WTC11 (cell line): ENCODE measurements around the gene PIGS. TPM values are rescaled to one million over a fixed set of nuclear protein-coding genes. Genes with fewer than 3 reads are reported as not detected.

Experiments
- ATAC-seq: fragments of 200-7000 bp; cut with Tn5 transposase; 2 replicates; pipeline ENCODE4 v1.10.0; 2021; ENCODE audit warnings: mild to moderate bottlenecking, moderate library complexity
- CTCF ChIA-PET: fragments of 300-600 bp; sonication (Branson Sonifier 250); formaldehyde crosslinking; loops from one replicate; lab custom pipeline; 2021; ENCODE audit warnings: antibody characterized with exemption; lab: Charles Lee
- POLR2A ChIA-PET: fragments of 350-600 bp; sonication (Branson Sonifier 250); formaldehyde crosslinking; loops from one replicate; lab custom pipeline; 2021; ENCODE audit warnings: antibody characterized with exemption; lab: Charles Lee
- DNase-seq: peaks from one replicate; pipeline ENCODE4 v3.0.0; 2021; ENCODE audit warnings: low spot score
- H3K27ac Mint-ChIP-seq: 2 replicates; pipeline ENCODE4 v1.8.0; 2021; ENCODE audit warnings: mixed read lengths
- H3K27me3 Mint-ChIP-seq: 2 replicates; pipeline ENCODE4 v1.8.0; 2021; ENCODE audit warnings: low read depth, mild to moderate bottlenecking, moderate library complexity, mixed read lengths
- H3K36me3 Mint-ChIP-seq: 2 replicates; pipeline ENCODE4 v1.8.0; 2021; ENCODE audit warnings: mixed read lengths
- H3K4me1 Mint-ChIP-seq: 2 replicates; pipeline ENCODE4 v1.8.0; 2022; ENCODE audit warnings: mixed read lengths
- H3K4me3 Mint-ChIP-seq: 2 replicates; pipeline ENCODE4 v1.8.0; 2021; ENCODE audit warnings: mild to moderate bottlenecking, moderate library complexity, mixed read lengths
- H3K9me3 Mint-ChIP-seq: 2 replicates; pipeline ENCODE4 v1.8.0; 2021; ENCODE audit warnings: mixed read lengths
- E2F1 ChIP-seq: sonication (generic); formaldehyde crosslinking; IDR thresholded peaks from 2 replicates; pipeline ENCODE4 v1.8.0; 2022; ENCODE audit warnings: mild to moderate bottlenecking, missing genetic modification reagents
- ELF4 ChIP-seq: sonication (generic); formaldehyde crosslinking; IDR thresholded peaks from 2 replicates; pipeline ENCODE4 v1.8.1; 2022; ENCODE audit warnings: low read depth, mild to moderate bottlenecking, moderate library complexity, missing genetic modification reagents
- ERG ChIP-seq: fragments of 250-450 bp; sonication (Bioruptor Pico); IDR thresholded peaks from 2 replicates; pipeline ENCODE4 v1.8.0; 2021; ENCODE audit warnings: mild to moderate bottlenecking
- ESRRA ChIP-seq: sonication (generic); formaldehyde crosslinking; IDR thresholded peaks from 2 replicates; pipeline ENCODE4 v1.8.1; 2022; ENCODE audit warnings: mild to moderate bottlenecking, missing genetic modification reagents, borderline replicate concordance
- FOXP1 ChIP-seq: sonication (generic); formaldehyde crosslinking; IDR thresholded peaks from 2 replicates; pipeline ENCODE4 v1.8.0; 2022; ENCODE audit warnings: missing genetic modification reagents, mild to moderate bottlenecking, moderate library complexity, borderline replicate concordance
- KAT7 ChIP-seq: sonication (generic); formaldehyde crosslinking; IDR thresholded peaks from 2 replicates; pipeline ENCODE4 v1.8.1; 2023; ENCODE audit warnings: missing genetic modification reagents, mild to moderate bottlenecking, borderline replicate concordance
- NR1H2 ChIP-seq: sonication (generic); formaldehyde crosslinking; IDR thresholded peaks from 2 replicates; pipeline ENCODE4 v1.9.0; 2021; ENCODE audit warnings: mild to moderate bottlenecking, moderate library complexity, missing genetic modification reagents
- NR2C2 ChIP-seq: sonication (generic); formaldehyde crosslinking; IDR thresholded peaks from 2 replicates; pipeline ENCODE4 v1.8.0; 2022; ENCODE audit warnings: mild to moderate bottlenecking, missing genetic modification reagents
- TEAD4 ChIP-seq: sonication (generic); formaldehyde crosslinking; IDR thresholded peaks from 2 replicates; pipeline ENCODE4 v1.8.0; 2022; ENCODE audit warnings: mild to moderate bottlenecking, missing genetic modification reagents
- ZBTB21 ChIP-seq: sonication (generic); formaldehyde crosslinking; IDR thresholded peaks from 2 replicates; pipeline ENCODE4 v1.8.1; 2023; ENCODE audit warnings: mild to moderate bottlenecking, missing genetic modification reagents, borderline replicate concordance
- ZNF317 ChIP-seq: sonication (generic); formaldehyde crosslinking; IDR thresholded peaks from 2 replicates; pipeline ENCODE4 v1.8.1; 2023; ENCODE audit warnings: low read depth, mild to moderate bottlenecking, moderate library complexity, missing genetic modification reagents, borderline replicate concordance
- total RNA-seq: library from RNA; stranded (reverse); gene quantifications from 3 replicates; pipeline ENCODE4 v1.2.3, GENCODE V29; 2021
- TF ChIP-seq, protein P1 (sequence below): sonication (generic); formaldehyde crosslinking; IDR thresholded peaks from 2 replicates; pipeline ENCODE4 v1.8.1; 2022; ENCODE audit warnings: mild to moderate bottlenecking, moderate library complexity, missing genetic modification reagents
- TF ChIP-seq, protein P2 (sequence below): sonication (generic); formaldehyde crosslinking; conservative IDR thresholded peaks from 2 replicates; pipeline ENCODE4 v1.8.1; 2022; ENCODE audit warnings: mild to moderate bottlenecking, missing genetic modification reagents
- TF ChIP-seq, protein P3 (sequence below): fragments of 250-450 bp; sonication (Bioruptor Pico); IDR thresholded peaks from 2 replicates; pipeline ENCODE4 v1.9.0; 2021; ENCODE audit warnings: mild to moderate bottlenecking, borderline replicate concordance
- TF ChIP-seq, protein P4 (sequence below): sonication (generic); formaldehyde crosslinking; IDR thresholded peaks from 2 replicates; pipeline ENCODE4 v1.8.1; 2022; ENCODE audit warnings: low read depth, mild to moderate bottlenecking, moderate library complexity, missing genetic modification reagents, borderline replicate concordance
- TF ChIP-seq, protein P5 (sequence below): sonication (generic); formaldehyde crosslinking; IDR thresholded peaks from 2 replicates; pipeline ENCODE4 v1.8.0; 2023; ENCODE audit warnings: missing genetic modification reagents, mild to moderate bottlenecking, borderline replicate concordance
- TF ChIP-seq, protein P6 (sequence below): sonication (generic); formaldehyde crosslinking; conservative IDR thresholded peaks from 2 replicates; pipeline ENCODE4 v1.8.1; 2023; ENCODE audit warnings: mild to moderate bottlenecking, low read depth, missing genetic modification reagents, moderate library complexity
- TF ChIP-seq, protein P7 (sequence below): fragments of 250-450 bp; sonication (Bioruptor Pico); IDR thresholded peaks from 2 replicates; pipeline ENCODE4 v1.9.0; 2021; ENCODE audit warnings: moderate library complexity, mild to moderate bottlenecking, inconsistent platforms, borderline replicate concordance

PIGS gene
- total RNA-seq, 1 experiment from 2014 or later = 50.6 TPM

DNA sequence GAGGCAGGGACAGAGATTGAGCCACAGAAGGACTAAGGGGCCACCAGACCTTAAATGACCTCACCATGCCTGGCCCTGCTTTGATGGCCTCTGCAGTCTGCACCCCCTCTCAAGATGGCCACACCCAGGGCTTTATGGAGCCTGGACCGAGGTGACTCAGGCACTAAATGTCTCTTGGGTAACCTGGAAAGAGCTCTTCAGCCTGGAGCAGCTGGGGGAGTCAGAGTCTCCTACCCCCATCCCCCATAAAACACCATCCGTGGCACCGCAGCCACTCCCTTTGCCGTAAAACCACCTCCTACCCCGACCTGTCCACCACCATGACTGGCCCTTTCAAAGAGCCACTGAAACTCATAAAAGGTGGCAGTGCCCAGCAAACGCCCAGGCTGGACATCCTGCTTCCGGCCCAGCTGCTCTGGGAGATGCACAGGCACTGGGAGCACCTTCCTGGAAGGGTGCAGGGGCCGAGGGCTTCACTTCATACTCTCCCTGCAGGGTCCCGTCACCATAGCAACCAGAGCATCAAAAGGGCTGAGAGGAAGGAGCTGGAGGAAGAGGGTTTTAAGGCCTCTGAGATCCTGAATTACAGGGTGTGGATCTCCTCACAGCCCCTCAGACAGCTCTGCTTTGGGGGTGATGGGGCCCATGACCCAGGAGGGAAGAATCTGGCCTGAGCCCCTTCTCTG, 42.9 kb downstream of the PIGS start:
- no peak for ATAC-seq
- H3K27me3 Mint-ChIP-seq = no peaks in the 10 kb centered on the region
- no peaks in the 10 kb centered on the region for H3K9me3 Mint-ChIP-seq
- no peaks in the 10 kb centered on the region for H3K4me1 Mint-ChIP-seq
- POLR2A ChIA-PET = no interaction called here
- DNase-seq = no peak
- H3K36me3 Mint-ChIP-seq = no peaks in the 10 kb centered on the region
- CTCF ChIA-PET = interaction anchor here (0.7 kb wide), 2 partner anchors 13 to 21 kb away, joined by 3 to 4 read pairs; no protein-coding TSS in a partner anchor
- H3K4me3 Mint-ChIP-seq = no peak overlapping the region
- H3K27ac Mint-ChIP-seq = no peak overlapping the region
- TF ChIP-seq FOXP1 (CRISPR knock-in tag) = no peak
- no peak for TF ChIP-seq ERG (CRISPR knock-in tag)
- TF ChIP-seq ELF4 (CRISPR knock-in tag) = no peak
- no peak for TF ChIP-seq TEAD4 (CRISPR knock-in tag)
- TF ChIP-seq E2F1 = no peak
- TF ChIP-seq, protein P1, sequence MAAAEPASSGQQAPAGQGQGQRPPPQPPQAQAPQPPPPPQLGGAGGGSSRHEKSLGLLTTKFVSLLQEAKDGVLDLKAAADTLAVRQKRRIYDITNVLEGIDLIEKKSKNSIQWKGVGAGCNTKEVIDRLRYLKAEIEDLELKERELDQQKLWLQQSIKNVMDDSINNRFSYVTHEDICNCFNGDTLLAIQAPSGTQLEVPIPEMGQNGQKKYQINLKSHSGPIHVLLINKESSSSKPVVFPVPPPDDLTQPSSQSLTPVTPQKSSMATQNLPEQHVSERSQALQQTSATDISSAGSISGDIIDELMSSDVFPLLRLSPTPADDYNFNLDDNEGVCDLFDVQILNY (CRISPR knock-in tag) = no peak
- TF ChIP-seq, protein P2, sequence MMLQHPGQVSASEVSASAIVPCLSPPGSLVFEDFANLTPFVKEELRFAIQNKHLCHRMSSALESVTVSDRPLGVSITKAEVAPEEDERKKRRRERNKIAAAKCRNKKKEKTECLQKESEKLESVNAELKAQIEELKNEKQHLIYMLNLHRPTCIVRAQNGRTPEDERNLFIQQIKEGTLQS (CRISPR knock-in tag) = no peak
- TF ChIP-seq NR2C2 (CRISPR knock-in tag) = no peak
- TF ChIP-seq ZBTB21 (CRISPR knock-in tag) = no peak
- no peak for TF ChIP-seq ESRRA (CRISPR knock-in tag)
- TF ChIP-seq, protein P3, sequence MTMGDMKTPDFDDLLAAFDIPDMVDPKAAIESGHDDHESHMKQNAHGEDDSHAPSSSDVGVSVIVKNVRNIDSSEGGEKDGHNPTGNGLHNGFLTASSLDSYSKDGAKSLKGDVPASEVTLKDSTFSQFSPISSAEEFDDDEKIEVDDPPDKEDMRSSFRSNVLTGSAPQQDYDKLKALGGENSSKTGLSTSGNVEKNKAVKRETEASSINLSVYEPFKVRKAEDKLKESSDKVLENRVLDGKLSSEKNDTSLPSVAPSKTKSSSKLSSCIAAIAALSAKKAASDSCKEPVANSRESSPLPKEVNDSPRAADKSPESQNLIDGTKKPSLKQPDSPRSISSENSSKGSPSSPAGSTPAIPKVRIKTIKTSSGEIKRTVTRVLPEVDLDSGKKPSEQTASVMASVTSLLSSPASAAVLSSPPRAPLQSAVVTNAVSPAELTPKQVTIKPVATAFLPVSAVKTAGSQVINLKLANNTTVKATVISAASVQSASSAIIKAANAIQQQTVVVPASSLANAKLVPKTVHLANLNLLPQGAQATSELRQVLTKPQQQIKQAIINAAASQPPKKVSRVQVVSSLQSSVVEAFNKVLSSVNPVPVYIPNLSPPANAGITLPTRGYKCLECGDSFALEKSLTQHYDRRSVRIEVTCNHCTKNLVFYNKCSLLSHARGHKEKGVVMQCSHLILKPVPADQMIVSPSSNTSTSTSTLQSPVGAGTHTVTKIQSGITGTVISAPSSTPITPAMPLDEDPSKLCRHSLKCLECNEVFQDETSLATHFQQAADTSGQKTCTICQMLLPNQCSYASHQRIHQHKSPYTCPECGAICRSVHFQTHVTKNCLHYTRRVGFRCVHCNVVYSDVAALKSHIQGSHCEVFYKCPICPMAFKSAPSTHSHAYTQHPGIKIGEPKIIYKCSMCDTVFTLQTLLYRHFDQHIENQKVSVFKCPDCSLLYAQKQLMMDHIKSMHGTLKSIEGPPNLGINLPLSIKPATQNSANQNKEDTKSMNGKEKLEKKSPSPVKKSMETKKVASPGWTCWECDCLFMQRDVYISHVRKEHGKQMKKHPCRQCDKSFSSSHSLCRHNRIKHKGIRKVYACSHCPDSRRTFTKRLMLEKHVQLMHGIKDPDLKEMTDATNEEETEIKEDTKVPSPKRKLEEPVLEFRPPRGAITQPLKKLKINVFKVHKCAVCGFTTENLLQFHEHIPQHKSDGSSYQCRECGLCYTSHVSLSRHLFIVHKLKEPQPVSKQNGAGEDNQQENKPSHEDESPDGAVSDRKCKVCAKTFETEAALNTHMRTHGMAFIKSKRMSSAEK = no peak
- no peak for TF ChIP-seq ZNF317 (CRISPR knock-in tag)
- TF ChIP-seq, protein P4, sequence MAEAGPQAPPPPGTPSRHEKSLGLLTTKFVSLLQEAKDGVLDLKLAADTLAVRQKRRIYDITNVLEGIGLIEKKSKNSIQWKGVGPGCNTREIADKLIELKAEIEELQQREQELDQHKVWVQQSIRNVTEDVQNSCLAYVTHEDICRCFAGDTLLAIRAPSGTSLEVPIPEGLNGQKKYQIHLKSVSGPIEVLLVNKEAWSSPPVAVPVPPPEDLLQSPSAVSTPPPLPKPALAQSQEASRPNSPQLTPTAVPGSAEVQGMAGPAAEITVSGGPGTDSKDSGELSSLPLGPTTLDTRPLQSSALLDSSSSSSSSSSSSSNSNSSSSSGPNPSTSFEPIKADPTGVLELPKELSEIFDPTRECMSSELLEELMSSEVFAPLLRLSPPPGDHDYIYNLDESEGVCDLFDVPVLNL (CRISPR knock-in tag) = no peak
- TF ChIP-seq, protein P5, sequence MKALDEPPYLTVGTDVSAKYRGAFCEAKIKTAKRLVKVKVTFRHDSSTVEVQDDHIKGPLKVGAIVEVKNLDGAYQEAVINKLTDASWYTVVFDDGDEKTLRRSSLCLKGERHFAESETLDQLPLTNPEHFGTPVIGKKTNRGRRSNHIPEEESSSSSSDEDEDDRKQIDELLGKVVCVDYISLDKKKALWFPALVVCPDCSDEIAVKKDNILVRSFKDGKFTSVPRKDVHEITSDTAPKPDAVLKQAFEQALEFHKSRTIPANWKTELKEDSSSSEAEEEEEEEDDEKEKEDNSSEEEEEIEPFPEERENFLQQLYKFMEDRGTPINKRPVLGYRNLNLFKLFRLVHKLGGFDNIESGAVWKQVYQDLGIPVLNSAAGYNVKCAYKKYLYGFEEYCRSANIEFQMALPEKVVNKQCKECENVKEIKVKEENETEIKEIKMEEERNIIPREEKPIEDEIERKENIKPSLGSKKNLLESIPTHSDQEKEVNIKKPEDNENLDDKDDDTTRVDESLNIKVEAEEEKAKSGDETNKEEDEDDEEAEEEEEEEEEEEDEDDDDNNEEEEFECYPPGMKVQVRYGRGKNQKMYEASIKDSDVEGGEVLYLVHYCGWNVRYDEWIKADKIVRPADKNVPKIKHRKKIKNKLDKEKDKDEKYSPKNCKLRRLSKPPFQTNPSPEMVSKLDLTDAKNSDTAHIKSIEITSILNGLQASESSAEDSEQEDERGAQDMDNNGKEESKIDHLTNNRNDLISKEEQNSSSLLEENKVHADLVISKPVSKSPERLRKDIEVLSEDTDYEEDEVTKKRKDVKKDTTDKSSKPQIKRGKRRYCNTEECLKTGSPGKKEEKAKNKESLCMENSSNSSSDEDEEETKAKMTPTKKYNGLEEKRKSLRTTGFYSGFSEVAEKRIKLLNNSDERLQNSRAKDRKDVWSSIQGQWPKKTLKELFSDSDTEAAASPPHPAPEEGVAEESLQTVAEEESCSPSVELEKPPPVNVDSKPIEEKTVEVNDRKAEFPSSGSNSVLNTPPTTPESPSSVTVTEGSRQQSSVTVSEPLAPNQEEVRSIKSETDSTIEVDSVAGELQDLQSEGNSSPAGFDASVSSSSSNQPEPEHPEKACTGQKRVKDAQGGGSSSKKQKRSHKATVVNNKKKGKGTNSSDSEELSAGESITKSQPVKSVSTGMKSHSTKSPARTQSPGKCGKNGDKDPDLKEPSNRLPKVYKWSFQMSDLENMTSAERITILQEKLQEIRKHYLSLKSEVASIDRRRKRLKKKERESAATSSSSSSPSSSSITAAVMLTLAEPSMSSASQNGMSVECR (CRISPR knock-in tag) = no peak
- TF ChIP-seq NR1H2 (CRISPR knock-in tag) = no peak
- TF ChIP-seq, protein P6, sequence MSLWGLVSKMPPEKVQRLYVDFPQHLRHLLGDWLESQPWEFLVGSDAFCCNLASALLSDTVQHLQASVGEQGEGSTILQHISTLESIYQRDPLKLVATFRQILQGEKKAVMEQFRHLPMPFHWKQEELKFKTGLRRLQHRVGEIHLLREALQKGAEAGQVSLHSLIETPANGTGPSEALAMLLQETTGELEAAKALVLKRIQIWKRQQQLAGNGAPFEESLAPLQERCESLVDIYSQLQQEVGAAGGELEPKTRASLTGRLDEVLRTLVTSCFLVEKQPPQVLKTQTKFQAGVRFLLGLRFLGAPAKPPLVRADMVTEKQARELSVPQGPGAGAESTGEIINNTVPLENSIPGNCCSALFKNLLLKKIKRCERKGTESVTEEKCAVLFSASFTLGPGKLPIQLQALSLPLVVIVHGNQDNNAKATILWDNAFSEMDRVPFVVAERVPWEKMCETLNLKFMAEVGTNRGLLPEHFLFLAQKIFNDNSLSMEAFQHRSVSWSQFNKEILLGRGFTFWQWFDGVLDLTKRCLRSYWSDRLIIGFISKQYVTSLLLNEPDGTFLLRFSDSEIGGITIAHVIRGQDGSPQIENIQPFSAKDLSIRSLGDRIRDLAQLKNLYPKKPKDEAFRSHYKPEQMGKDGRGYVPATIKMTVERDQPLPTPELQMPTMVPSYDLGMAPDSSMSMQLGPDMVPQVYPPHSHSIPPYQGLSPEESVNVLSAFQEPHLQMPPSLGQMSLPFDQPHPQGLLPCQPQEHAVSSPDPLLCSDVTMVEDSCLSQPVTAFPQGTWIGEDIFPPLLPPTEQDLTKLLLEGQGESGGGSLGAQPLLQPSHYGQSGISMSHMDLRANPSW (CRISPR knock-in tag) = no peak
- no peak for TF ChIP-seq KAT7 (CRISPR knock-in tag)
- TF ChIP-seq, protein P7, sequence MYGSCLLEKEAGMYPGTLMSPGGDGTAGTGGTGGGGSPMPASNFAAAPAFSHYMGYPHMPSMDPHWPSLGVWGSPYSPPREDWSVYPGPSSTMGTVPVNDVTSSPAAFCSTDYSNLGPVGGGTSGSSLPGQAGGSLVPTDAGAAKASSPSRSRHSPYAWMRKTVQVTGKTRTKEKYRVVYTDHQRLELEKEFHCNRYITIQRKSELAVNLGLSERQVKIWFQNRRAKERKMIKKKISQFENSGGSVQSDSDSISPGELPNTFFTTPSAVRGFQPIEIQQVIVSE = no peak
